Measurements from ENCODE around the gene GSTK1.

GSTK1 gene

DNA sequence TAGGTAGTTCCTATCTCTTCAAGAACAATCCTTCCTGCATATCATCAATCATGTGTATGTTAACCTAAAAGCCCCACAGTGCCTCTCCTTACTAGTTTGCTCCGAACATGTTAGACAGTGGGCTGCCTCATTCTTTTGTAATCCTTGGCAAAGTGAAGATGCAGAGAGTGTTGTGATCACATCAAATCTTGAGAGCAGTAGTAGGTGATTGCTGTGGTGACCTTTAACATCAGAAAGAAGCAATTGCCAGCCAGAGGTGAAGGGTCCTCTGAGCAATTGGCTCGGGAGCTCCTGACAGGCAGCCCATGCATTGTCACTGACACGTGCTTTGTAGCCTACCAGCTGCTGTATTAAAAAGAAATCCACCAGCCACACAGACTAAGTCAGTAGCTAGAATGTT, 19.6 kb upstream of the GSTK1 start:
- H3K27ac ChIP-seq: no peak overlapping the region
- TF ChIP-seq CTCF (conservative IDR thresholded peaks at IDR 0.05; ENCODE audit: low read depth): no peak
- no peak for DNase-seq (ENCODE audit: low spot score)
- CTCF ChIA-PET: no interaction called here
- POLR2A ChIA-PET (ENCODE audit: low non-redundant PET): no interaction called here

DNA sequence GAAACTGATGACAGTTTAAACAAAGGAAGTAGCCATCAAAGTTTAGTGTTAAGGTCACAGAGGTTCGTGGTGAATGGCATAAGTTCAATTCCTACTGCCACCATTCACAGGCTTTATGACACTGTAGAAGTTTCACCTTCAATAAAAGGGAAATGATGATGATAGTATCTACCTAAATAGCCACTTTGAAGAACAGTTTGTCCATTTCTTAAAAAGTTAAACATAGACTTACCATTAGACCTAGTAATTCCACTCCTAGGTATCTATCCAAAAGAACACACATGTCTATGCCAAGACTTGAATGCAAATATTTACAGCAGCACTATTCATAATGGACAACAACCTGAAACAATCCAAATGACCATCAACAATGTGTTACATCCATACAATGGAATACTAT, 18.9 kb upstream of the GSTK1 start:
- no peak for DNase-seq (ENCODE audit: low spot score)
- ChIA-PET POLR2A (ENCODE audit: low non-redundant PET) (no interaction called here), CTCF (interaction anchor here (0.6 kb wide), 1 partner anchor 29 kb away, joined by 5 read pairs; no protein-coding TSS in a partner anchor)
- no peak overlapping the region for H3K27ac ChIP-seq
- TF ChIP-seq CTCF (conservative IDR thresholded peaks at IDR 0.05; ENCODE audit: low read depth): no peak

DNA sequence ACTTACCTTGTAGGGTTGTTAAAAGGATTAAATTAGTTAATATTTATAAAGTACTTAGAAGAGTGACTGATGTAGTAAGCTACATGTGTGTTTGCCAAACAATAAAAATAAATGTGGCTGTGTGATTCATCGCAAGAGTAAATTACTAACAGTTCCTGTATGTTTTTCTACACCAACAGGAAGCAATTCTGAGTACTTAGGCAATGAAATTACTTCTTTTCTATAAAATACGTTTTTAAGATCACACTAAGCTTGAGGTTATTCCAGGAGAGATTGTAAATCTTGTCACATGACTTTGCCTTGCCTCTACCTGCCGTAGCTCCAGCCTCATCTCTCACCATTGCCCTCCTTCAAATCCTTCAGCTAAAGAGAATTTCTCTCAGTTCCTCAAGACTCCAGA, 18.1 kb upstream of the GSTK1 start:
- no peak for TF ChIP-seq CTCF (conservative IDR thresholded peaks at IDR 0.05; ENCODE audit: low read depth)
- DNase-seq (ENCODE audit: low spot score): no peak
- CTCF ChIA-PET: interaction anchor here (0.6 to 1.0 kb wide), 2 partner anchors 28 to 30 kb away, joined by 3 to 5 read pairs; no protein-coding TSS in a partner anchor
- no peak overlapping the region for H3K27ac ChIP-seq
- POLR2A ChIA-PET (ENCODE audit: low non-redundant PET): no interaction called here

GRCh38 chr7:143247372-143247771, 15.9 kb upstream of the GSTK1 start:
- CTCF ChIA-PET: interaction anchor here (1.0 kb wide), 1 partner anchor 8 kb away, joined by 3 read pairs; no protein-coding TSS in a partner anchor
- POLR2A ChIA-PET (ENCODE audit: low non-redundant PET): no interaction called here
- no peak overlapping the region for H3K27ac ChIP-seq
- TF ChIP-seq CTCF (conservative IDR thresholded peaks at IDR 0.05; ENCODE audit: low read depth): no peak
- DNase-seq (ENCODE audit: low spot score): no peak

- ChIA-PET CTCF (no interaction called here), POLR2A (ENCODE audit: low non-redundant PET) (no interaction called here)
- no peak for DNase-seq (ENCODE audit: low spot score)
- no peak for TF ChIP-seq CTCF (conservative IDR thresholded peaks at IDR 0.05; ENCODE audit: low read depth)
- no peak overlapping the region for H3K27ac ChIP-seq
Observed at GRCh38 chr7:143248761-143249354, 14.4 kb upstream of the GSTK1 start.

DNA sequence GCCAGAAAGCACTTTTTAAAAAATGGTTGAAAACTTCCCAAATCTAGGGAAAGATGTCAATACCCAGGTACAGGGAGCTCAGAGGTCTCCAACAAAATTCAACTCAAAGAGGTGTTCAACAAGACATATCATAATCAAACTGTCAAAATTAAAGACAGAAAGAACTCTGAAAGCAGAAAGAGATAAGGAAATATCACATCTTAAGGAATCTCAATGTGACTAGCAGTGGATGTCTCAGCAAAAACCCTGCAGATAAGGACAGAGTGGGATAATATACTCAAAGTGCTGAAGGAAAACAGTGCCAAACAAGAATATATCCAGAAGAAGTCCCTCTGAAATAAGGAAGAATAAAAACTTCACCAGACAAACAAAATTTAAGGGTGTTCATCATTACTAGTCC, 13.0 kb upstream of the GSTK1 start:
- POLR2A ChIA-PET (ENCODE audit: low non-redundant PET): no interaction called here
- no peak for DNase-seq (ENCODE audit: low spot score)
- CTCF ChIA-PET: interaction anchor here (0.6 kb wide), 1 partner anchor 487 kb away, joined by 3 read pairs; no protein-coding TSS in a partner anchor
- TF ChIP-seq CTCF (conservative IDR thresholded peaks at IDR 0.05; ENCODE audit: low read depth): no peak
- no peak overlapping the region for H3K27ac ChIP-seq

Measured in RWPE1 (cell line).